ENCODE data around the gene GAREM1. TPM values are rescaled to one million over a fixed set of nuclear protein-coding genes. Genes with fewer than 3 reads are reported as not detected.

The GAREM1 gene
- total RNA-seq, 1 experiment from 2014 or later, result 21.4 TPM

DNA sequence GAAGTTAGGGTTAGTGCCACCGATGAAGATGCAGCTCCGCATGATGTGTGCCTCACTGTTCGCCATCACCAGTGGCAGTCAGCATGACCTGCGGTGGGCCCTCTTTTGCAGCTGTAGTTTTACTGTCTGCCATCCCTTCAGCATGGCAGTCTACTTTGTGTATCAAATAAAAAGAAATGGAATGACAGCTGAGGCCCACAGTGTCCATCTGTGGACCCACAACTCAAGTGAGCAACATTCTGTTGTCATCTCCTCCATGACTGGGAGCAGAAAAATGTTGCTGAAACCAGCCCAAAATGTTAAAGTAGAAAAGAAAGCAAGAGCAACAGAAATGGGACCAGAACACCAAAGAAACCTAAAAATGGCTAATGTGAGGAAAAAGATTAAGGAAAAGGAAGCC, 152.1 kb downstream of the GAREM1 start:
- Mint-ChIP-seq H3K36me3 (ENCODE audit: insufficient read depth, unreplicated experiment) (peaks cover 14% of the 10 kb centered on the region), H3K4me3 (ENCODE audit: unreplicated experiment) (no peak overlapping the region), H3K4me1 (ENCODE audit: insufficient read depth, unreplicated experiment) (peaks cover 13% of the 10 kb centered on the region), H3K9me3 (ENCODE audit: unreplicated experiment) (peaks cover 9% of the 10 kb centered on the region), H3K27ac (ENCODE audit: low read depth, unreplicated experiment) (no peak overlapping the region), H3K27me3 (ENCODE audit: insufficient read depth, unreplicated experiment) (no peaks in the 10 kb centered on the region)
- ChIA-PET POLR2A (interaction anchor here (0.9 to 4.0 kb wide), 9 partner anchors 9 to 152 kb away, joined by 3 to 27 read pairs (median 9); partner anchors contain the start of gene GAREM1), CTCF (interaction anchor here (0.8 to 1.5 kb wide), 4 partner anchors 10 to 152 kb away, joined by 3 to 4 read pairs (median 4); partner anchors contain the start of gene GAREM1)
- intact Hi-C loops (cut with micrococcal nuclease), result no loop called here
- BruUV-seq (replicated peaks), result no TSS peak
- TF ChIP-seq, protein P1, sequence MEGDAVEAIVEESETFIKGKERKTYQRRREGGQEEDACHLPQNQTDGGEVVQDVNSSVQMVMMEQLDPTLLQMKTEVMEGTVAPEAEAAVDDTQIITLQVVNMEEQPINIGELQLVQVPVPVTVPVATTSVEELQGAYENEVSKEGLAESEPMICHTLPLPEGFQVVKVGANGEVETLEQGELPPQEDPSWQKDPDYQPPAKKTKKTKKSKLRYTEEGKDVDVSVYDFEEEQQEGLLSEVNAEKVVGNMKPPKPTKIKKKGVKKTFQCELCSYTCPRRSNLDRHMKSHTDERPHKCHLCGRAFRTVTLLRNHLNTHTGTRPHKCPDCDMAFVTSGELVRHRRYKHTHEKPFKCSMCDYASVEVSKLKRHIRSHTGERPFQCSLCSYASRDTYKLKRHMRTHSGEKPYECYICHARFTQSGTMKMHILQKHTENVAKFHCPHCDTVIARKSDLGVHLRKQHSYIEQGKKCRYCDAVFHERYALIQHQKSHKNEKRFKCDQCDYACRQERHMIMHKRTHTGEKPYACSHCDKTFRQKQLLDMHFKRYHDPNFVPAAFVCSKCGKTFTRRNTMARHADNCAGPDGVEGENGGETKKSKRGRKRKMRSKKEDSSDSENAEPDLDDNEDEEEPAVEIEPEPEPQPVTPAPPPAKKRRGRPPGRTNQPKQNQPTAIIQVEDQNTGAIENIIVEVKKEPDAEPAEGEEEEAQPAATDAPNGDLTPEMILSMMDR (IDR thresholded peaks at IDR 0.05; ENCODE audit: unreplicated experiment), result no peak
- no peak for DNase-seq (ENCODE audit: unreplicated experiment)

- Mint-ChIP-seq H3K4me3 (ENCODE audit: unreplicated experiment) (peak overlapping the region; percentile 8), H3K4me1 (ENCODE audit: insufficient read depth, unreplicated experiment) (peaks cover 13% of the 10 kb centered on the region), H3K36me3 (ENCODE audit: insufficient read depth, unreplicated experiment) (peaks cover 11% of the 10 kb centered on the region), H3K27me3 (ENCODE audit: insufficient read depth, unreplicated experiment) (no peaks in the 10 kb centered on the region), H3K9me3 (ENCODE audit: unreplicated experiment) (peaks cover 9% of the 10 kb centered on the region), H3K27ac (ENCODE audit: low read depth, unreplicated experiment) (peak overlapping the region; percentile 68)
- CTCF ChIA-PET, result interaction anchor here (0.6 to 1.5 kb wide), 5 partner anchors 9 to 753 kb away, joined by 3 to 4 read pairs (median 4); partner anchors contain the start of gene GAREM1
- DNase-seq (ENCODE audit: unreplicated experiment), result peak; percentile 16
- TF ChIP-seq, protein P1 (IDR thresholded peaks at IDR 0.05; ENCODE audit: unreplicated experiment), result no peak
- BruUV-seq (replicated peaks), result TSS peak; percentile 90
- intact Hi-C loops (cut with micrococcal nuclease), result loop anchor here (1.0 kb wide), 1 partner anchor 33 kb away; no protein-coding TSS in a partner anchor
- POLR2A ChIA-PET, result interaction anchor here (0.6 to 4.0 kb wide), 12 partner anchors 9 to 236 kb away, joined by 3 to 27 read pairs (median 4); partner anchors contain the start of gene GAREM1
Measured at GRCh38 chr18:32317651-32318050, 153.0 kb downstream of the GAREM1 start.

GRCh38 chr18:32315881-32316280, 154.8 kb downstream of the GAREM1 start:
- Mint-ChIP-seq H3K4me3 (ENCODE audit: unreplicated experiment) (no peak overlapping the region), H3K36me3 (ENCODE audit: insufficient read depth, unreplicated experiment) (peaks cover 3% of the 10 kb centered on the region), H3K27ac (ENCODE audit: low read depth, unreplicated experiment) (peak overlapping the region; percentile 68), H3K27me3 (ENCODE audit: insufficient read depth, unreplicated experiment) (no peaks in the 10 kb centered on the region), H3K9me3 (ENCODE audit: unreplicated experiment) (peaks cover under 1% of the 10 kb centered on the region), H3K4me1 (ENCODE audit: insufficient read depth, unreplicated experiment) (peaks cover 5% of the 10 kb centered on the region)
- TF ChIP-seq, protein P1 (IDR thresholded peaks at IDR 0.05; ENCODE audit: unreplicated experiment), result no peak
- ChIA-PET POLR2A (interaction anchor here (0.6 to 4.0 kb wide), 8 partner anchors 13 to 155 kb away, joined by 3 to 27 read pairs (median 6); partner anchors contain the start of gene GAREM1), CTCF (interaction anchor here (0.7 to 1.7 kb wide), 7 partner anchors 34 to 1224 kb away, joined by 3 to 8 read pairs (median 5); partner anchors contain the start of gene GAREM1)
- intact Hi-C loops (cut with micrococcal nuclease), result no loop called here
- no TSS peak for BruUV-seq (replicated peaks)
- DNase-seq (ENCODE audit: unreplicated experiment), result no peak

GRCh38 chr18:32310774-32311173, 159.9 kb downstream of the GAREM1 start:
- DNase-seq (ENCODE audit: unreplicated experiment), result no peak
- peaks cover 5% of the 10 kb centered on the region for H3K36me3 Mint-ChIP-seq (ENCODE audit: insufficient read depth, unreplicated experiment)
- ChIA-PET CTCF (interaction anchor here (0.7 to 1.5 kb wide), 6 partner anchors 15 to 239 kb away, joined by 3 to 4 read pairs (median 3); no protein-coding TSS in a partner anchor), POLR2A (interaction anchor here (0.6 to 3.2 kb wide), 7 partner anchors 9 to 159 kb away, joined by 3 to 34 read pairs (median 4); partner anchors contain the start of gene GAREM1)
- TF ChIP-seq, protein P1 (IDR thresholded peaks at IDR 0.05; ENCODE audit: unreplicated experiment), result no peak
- peaks cover 13% of the 10 kb centered on the region for H3K4me1 Mint-ChIP-seq (ENCODE audit: insufficient read depth, unreplicated experiment)
- H3K27ac Mint-ChIP-seq (ENCODE audit: low read depth, unreplicated experiment), result no peak overlapping the region
- no peaks in the 10 kb centered on the region for H3K9me3 Mint-ChIP-seq (ENCODE audit: unreplicated experiment)
- H3K27me3 Mint-ChIP-seq (ENCODE audit: insufficient read depth, unreplicated experiment), result no peaks in the 10 kb centered on the region
- intact Hi-C loops (cut with micrococcal nuclease), result no loop called here
- no TSS peak for BruUV-seq (replicated peaks)
- H3K4me3 Mint-ChIP-seq (ENCODE audit: unreplicated experiment), result no peak overlapping the region
